Hematopoietic multipotent progenitor cell treated with erythropoietin and hydrocortisone succinate and interleukin-3 and kit ligand, for 15 days (in vitro differentiated cells): Measurements from ENCODE around the gene MEN1.

ENCODE experiments used
- DNase-seq: peaks from one replicate; pipeline ENCODE4 v3.0.0-alpha.2; 2015; ENCODE audit warnings: low spot score

Gene MEN1

GRCh38 chr11:64784813-64785581, 25.4 kb downstream of the MEN1 start:
- DNase-seq: no peak

- peak; percentile 99 for DNase-seq
Measured at GRCh38 chr11:64778473-64779298, 31.7 kb downstream of the MEN1 start, which contains the start of gene SF1. Gene SF1, minus strand, starts transcription at chr11:64778542. Its CDS starts 150 bp downstream, at chr11:64778392.

GRCh38 chr11:64778223-64778472, 32.2 kb downstream of the MEN1 start:
- no peak for DNase-seq

- peak; percentile 92 for DNase-seq
Measured at GRCh38 chr11:64777449-64778222, 32.7 kb downstream of the MEN1 start.

GRCh38 chr11:64776875-64777274, 33.5 kb downstream of the MEN1 start:
- DNase-seq: no peak

- no peak for DNase-seq
Measured at GRCh38 chr11:64776425-64776824, 33.9 kb downstream of the MEN1 start.

- DNase-seq: no peak
Measured at GRCh38 chr11:64774144-64774543, 36.2 kb downstream of the MEN1 start.

- DNase-seq: no peak
Measured at GRCh38 chr11:64772303-64773018, 37.9 kb downstream of the MEN1 start.

- no peak for DNase-seq
Measured at GRCh38 chr11:64771861-64772260, 38.5 kb downstream of the MEN1 start.

- DNase-seq: no peak
Measured at GRCh38 chr11:64770120-64770519, 40.2 kb downstream of the MEN1 start.

GRCh38 chr11:64769283-64769682, 41.1 kb downstream of the MEN1 start:
- DNase-seq: no peak

GRCh38 chr11:64768300-64768694, 42.1 kb downstream of the MEN1 start:
- no peak for DNase-seq

GRCh38 chr11:64767344-64768299, 42.7 kb downstream of the MEN1 start:
- peak; percentile 80 for DNase-seq

GRCh38 chr11:64766881-64767280, 43.5 kb downstream of the MEN1 start:
- DNase-seq: no peak

- DNase-seq: no peak
Measured at GRCh38 chr11:64765851-64766665, 44.3 kb downstream of the MEN1 start.

- DNase-seq: no peak
Measured at GRCh38 chr11:64765291-64765850, 45.0 kb downstream of the MEN1 start.

GRCh38 chr11:64764753-64765152, 45.6 kb downstream of the MEN1 start:
- DNase-seq: no peak

- no peak for DNase-seq
Measured at GRCh38 chr11:64764040-64764611, 46.2 kb downstream of the MEN1 start.

GRCh38 chr11:64763526-64764039, 46.8 kb downstream of the MEN1 start:
- DNase-seq: no peak
